ENCODE results near the gene DCAF8. TPM values are rescaled to one million over a fixed set of nuclear protein-coding genes. Genes with fewer than 3 reads are reported as not detected.

DCAF8 gene
- total RNA-seq, 1 donor from 2014 or later = 88.4 TPM

GRCh38 chr1:160256396-160257046 lies 5.8 kb downstream of the DCAF8 start:
- Mint-ChIP-seq H3K36me3 (ENCODE audit: low read depth) (peaks cover 2% of the 10 kb centered on the region), H3K9me3 (ENCODE audit: low read depth) (no peaks in the 10 kb centered on the region), H3K27me3 (ENCODE audit: low read depth) (no peaks in the 10 kb centered on the region), H3K4me3 (ENCODE audit: unreplicated experiment) (no peak overlapping the region), H3K27ac (ENCODE audit: unreplicated experiment) (peak overlapping the region; percentile 57), H3K4me1 (ENCODE audit: low read depth) (peaks cover 60% of the 10 kb centered on the region)
- no peak for TF ChIP-seq CTCF (IDR thresholded peaks at IDR 0.05)
- no peak for DNase-seq (ENCODE audit: low spot score)

GRCh38 chr1:160255781-160256300 lies 6.5 kb downstream of the DCAF8 start:
- Mint-ChIP-seq H3K4me1 (ENCODE audit: low read depth) (peaks cover 53% of the 10 kb centered on the region), H3K4me3 (ENCODE audit: unreplicated experiment) (no peak overlapping the region), H3K36me3 (ENCODE audit: low read depth) (peaks cover 2% of the 10 kb centered on the region), H3K27me3 (ENCODE audit: low read depth) (no peaks in the 10 kb centered on the region), H3K27ac (ENCODE audit: unreplicated experiment) (no peak overlapping the region), H3K9me3 (ENCODE audit: low read depth) (no peaks in the 10 kb centered on the region)
- DNase-seq (ENCODE audit: low spot score) = no peak
- TF ChIP-seq CTCF (IDR thresholded peaks at IDR 0.05) = no peak

GRCh38 chr1:160251687-160252526 lies 10.4 kb downstream of the DCAF8 start:
- Mint-ChIP-seq H3K36me3 (ENCODE audit: low read depth) (peaks cover 3% of the 10 kb centered on the region), H3K9me3 (ENCODE audit: low read depth) (no peaks in the 10 kb centered on the region), H3K27ac (ENCODE audit: unreplicated experiment) (no peak overlapping the region), H3K27me3 (ENCODE audit: low read depth) (no peaks in the 10 kb centered on the region), H3K4me3 (ENCODE audit: unreplicated experiment) (no peak overlapping the region), H3K4me1 (ENCODE audit: low read depth) (peaks cover 29% of the 10 kb centered on the region)
- no peak for DNase-seq (ENCODE audit: low spot score)
- TF ChIP-seq CTCF (IDR thresholded peaks at IDR 0.05) = peak; percentile 88

GRCh38 chr1:160251011-160251410 lies 11.3 kb downstream of the DCAF8 start:
- peaks cover 3% of the 10 kb centered on the region for H3K36me3 Mint-ChIP-seq (ENCODE audit: low read depth)
- no peak for DNase-seq (ENCODE audit: low spot score)
- no peak overlapping the region for H3K4me3 Mint-ChIP-seq (ENCODE audit: unreplicated experiment)
- no peaks in the 10 kb centered on the region for H3K9me3 Mint-ChIP-seq (ENCODE audit: low read depth)
- peaks cover 27% of the 10 kb centered on the region for H3K4me1 Mint-ChIP-seq (ENCODE audit: low read depth)
- no peak for TF ChIP-seq CTCF (IDR thresholded peaks at IDR 0.05)
- H3K27me3 Mint-ChIP-seq (ENCODE audit: low read depth) = no peaks in the 10 kb centered on the region
- no peak overlapping the region for H3K27ac Mint-ChIP-seq (ENCODE audit: unreplicated experiment)

- Mint-ChIP-seq H3K27ac (ENCODE audit: unreplicated experiment) (no peak overlapping the region), H3K9me3 (ENCODE audit: low read depth) (no peaks in the 10 kb centered on the region), H3K4me3 (ENCODE audit: unreplicated experiment) (no peak overlapping the region), H3K36me3 (ENCODE audit: low read depth) (peaks cover 6% of the 10 kb centered on the region), H3K4me1 (ENCODE audit: low read depth) (peaks cover 44% of the 10 kb centered on the region), H3K27me3 (ENCODE audit: low read depth) (no peaks in the 10 kb centered on the region)
- TF ChIP-seq CTCF (IDR thresholded peaks at IDR 0.05) = no peak
- DNase-seq (ENCODE audit: low spot score) = no peak
These were observed 15.3 kb downstream of the DCAF8 start for GRCh38 chr1:160247053-160247452.
